GM12864 (cell line): ENCODE results near the gene TIE1.
"Not testable (repeated sequence)": the region's sequence is repeated elsewhere in the genome, so short reads cannot be mapped to it uniquely, and the experiment has no call there.

ENCODE experiments used
- DNase-seq: peaks from one replicate; pipeline ENCODE4 v3.0.0-alpha.2; 2011; ENCODE audit warnings: low read depth
- H3K4me3 ChIP-seq: 2 replicates; pipeline ENCODE4 v1.5.1; 2011; ENCODE audit warnings: mild to moderate bottlenecking, low read depth, low read length, control low read depth
- CTCF ChIP-seq: IDR thresholded peaks from 2 replicates; pipeline ENCODE4 v1.5.1; 2011; ENCODE audit warnings: low read depth, mild to moderate bottlenecking, moderate library complexity, low read length, control low read depth, inconsistent platforms; ENCODE audit errors: missing control alignments

Gene TIE1

GRCh38 chr1:43367026-43367903 is 66.5 kb downstream of the TIE1 start:
- H3K4me3 ChIP-seq: peak overlapping the region; percentile 66
- DNase-seq: no peak
- TF ChIP-seq CTCF: no peak

GRCh38 chr1:43367904-43368645 is 67.3 kb downstream of the TIE1 start, which contains the start of gene ELOVL1:
ELOVL1 (minus strand) TSS chr1:43368011; CDS start chr1:43365609, 2,402 bp downstream.
- peak within 1 kb of the TSS; percentile 66 for H3K4me3 ChIP-seq
- peak; percentile 52 for DNase-seq
- peak; percentile 24 for TF ChIP-seq CTCF

- no peak for TF ChIP-seq CTCF
- H3K4me3 ChIP-seq: peak overlapping the region; percentile 66
- DNase-seq: no peak
Observed at GRCh38 chr1:43368646-43369020, 67.9 kb downstream of the TIE1 start.

- not testable (repeated sequence) for DNase-seq, H3K4me3 ChIP-seq
Observed at GRCh38 chr1:43369779-43370178, 69.0 kb downstream of the TIE1 start.

GRCh38 chr1:43370564-43370963 is 69.8 kb downstream of the TIE1 start:
- TF ChIP-seq CTCF: no peak
- H3K4me3 ChIP-seq: no peak overlapping the region
- DNase-seq: no peak

- H3K4me3 ChIP-seq: no peak overlapping the region
- no peak for TF ChIP-seq CTCF
- no peak for DNase-seq
Observed at GRCh38 chr1:43372172-43372571, 71.4 kb downstream of the TIE1 start.
